ENCODE data around the gene LRP2BP.

- TF ChIP-seq, protein P1, sequence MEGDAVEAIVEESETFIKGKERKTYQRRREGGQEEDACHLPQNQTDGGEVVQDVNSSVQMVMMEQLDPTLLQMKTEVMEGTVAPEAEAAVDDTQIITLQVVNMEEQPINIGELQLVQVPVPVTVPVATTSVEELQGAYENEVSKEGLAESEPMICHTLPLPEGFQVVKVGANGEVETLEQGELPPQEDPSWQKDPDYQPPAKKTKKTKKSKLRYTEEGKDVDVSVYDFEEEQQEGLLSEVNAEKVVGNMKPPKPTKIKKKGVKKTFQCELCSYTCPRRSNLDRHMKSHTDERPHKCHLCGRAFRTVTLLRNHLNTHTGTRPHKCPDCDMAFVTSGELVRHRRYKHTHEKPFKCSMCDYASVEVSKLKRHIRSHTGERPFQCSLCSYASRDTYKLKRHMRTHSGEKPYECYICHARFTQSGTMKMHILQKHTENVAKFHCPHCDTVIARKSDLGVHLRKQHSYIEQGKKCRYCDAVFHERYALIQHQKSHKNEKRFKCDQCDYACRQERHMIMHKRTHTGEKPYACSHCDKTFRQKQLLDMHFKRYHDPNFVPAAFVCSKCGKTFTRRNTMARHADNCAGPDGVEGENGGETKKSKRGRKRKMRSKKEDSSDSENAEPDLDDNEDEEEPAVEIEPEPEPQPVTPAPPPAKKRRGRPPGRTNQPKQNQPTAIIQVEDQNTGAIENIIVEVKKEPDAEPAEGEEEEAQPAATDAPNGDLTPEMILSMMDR (IDR thresholded peaks at IDR 0.05) = no peak
- TF ChIP-seq POLR2AphosphoS5 (IDR thresholded peaks at IDR 0.05) = no peak
Observed at GRCh38 chr4:185399466-185399865, 3.7 kb upstream of the LRP2BP start.

All from gastroesophageal sphincter (tissue), 3 donors.